B cell (primary cell): ENCODE data around the gene PRKCA. TPM values are rescaled to one million over a fixed set of nuclear protein-coding genes. Genes with fewer than 3 reads are reported as not detected.

Experiments
- ATAC-seq: fragments of 200-7000 bp; cut with Tn5 transposase; one replicate; pipeline ENCODE4 v1.10.0; 2021; ENCODE audit warnings: low read depth, mild to moderate bottlenecking, moderate number of reproducible peaks, moderate library complexity
- CTCF ChIA-PET: fragments of 350-600 bp; sonication (Branson Sonifier 250); formaldehyde crosslinking; loops from one replicate; lab custom pipeline; 2021; ENCODE audit warnings: antibody characterized with exemption, inconsistent platforms; lab: Charles Lee
- POLR2A ChIA-PET: fragments of 350-600 bp; sonication (Branson Sonifier 250); formaldehyde crosslinking; loops from one replicate; lab custom pipeline; 2021; ENCODE audit warnings: antibody characterized with exemption; lab: Charles Lee
- DNase-seq: peaks from one replicate; pipeline ENCODE4 v3.0.0; 2013
- H2AFZ ChIP-seq: 2 replicates; pipeline ENCODE4 v1.6.1; 2012; ENCODE audit warnings: mild to moderate bottlenecking, low read depth, low read length; ENCODE audit not compliant: insufficient read depth, poor library complexity, severe bottlenecking
- H3K27ac ChIP-seq, 2 donors: 1 replicate in 1 of 2; 2 replicates in 1 of 2; pipeline ENCODE4 v1.5.1; 2012 to 2013; ENCODE audit warnings: low read length in 2 of 2, mild to moderate bottlenecking in 2 of 2, moderate library complexity in 1 of 2
- H3K27me3 ChIP-seq, 4 experiments: fragments of 200-600 bp in 1 of 4; sonication (generic) in 1 of 4; replicated peaks in 1 of 4; 1 replicate in 2 of 4; 2 replicates in 2 of 4; pipeline versions ENCODE4 v1.6.1 to v1.7.0; 2013 to 2016; ENCODE audit warnings: low read length in 3 of 4, mild to moderate bottlenecking in 2 of 4, mixed read lengths in 1 of 4, moderate library complexity in 1 of 4; ENCODE audit not compliant: insufficient read depth in 4 of 4, control insufficient read depth in 3 of 4; ENCODE audit errors: control extremely low read depth in 1 of 4
- H3K36me3 ChIP-seq, 2 experiments: replicated peaks in 1 of 2; 1 replicate in 1 of 2; 2 replicates in 1 of 2; pipeline versions ENCODE4 v1.6.1 to v1.7.1; 2013; ENCODE audit warnings: low read length in 1 of 2; ENCODE audit not compliant: insufficient read depth in 2 of 2, control insufficient read depth in 1 of 2; ENCODE audit errors: control extremely low read depth in 1 of 2, extremely low read depth in 1 of 2
- H3K4me1 ChIP-seq, 2 donors: fragments of 200-600 bp in 1 of 2; sonication (generic) in 1 of 2; 1 replicate in 1 of 2; 2 replicates in 1 of 2; pipeline versions ENCODE4 v1.5.1 to v1.6.1; 2013 to 2017; ENCODE audit warnings: low read length in 2 of 2; ENCODE audit not compliant: control insufficient read depth in 2 of 2, insufficient read depth in 2 of 2
- H3K4me2 ChIP-seq: replicated peaks from 2 replicates; pipeline ENCODE3; 2012; ENCODE audit warnings: mild to moderate bottlenecking, low read depth, low read length; ENCODE audit not compliant: poor library complexity, severe bottlenecking
- H3K4me3 ChIP-seq, 5 experiments: fragments of 200-600 bp in 1 of 5; sonication (generic) in 1 of 5; 1 replicate in 3 of 5; 2 replicates in 2 of 5; pipeline versions ENCODE4 v1.5.1 to v1.7.0; 2011 to 2016; ENCODE audit warnings: low read length in 4 of 5, mild to moderate bottlenecking in 4 of 5, low read depth in 2 of 5, control low read depth in 1 of 5, moderate library complexity in 1 of 5; ENCODE audit not compliant: insufficient read depth in 1 of 5; ENCODE audit errors: control extremely low read depth in 1 of 5, extremely low read depth in 1 of 5
- H3K79me2 ChIP-seq: fragments of 200-600 bp; sonication (generic); one replicate; pipeline ENCODE4 v1.6.0; 2016; ENCODE audit warnings: low read length; ENCODE audit not compliant: control insufficient read depth, insufficient read depth
- H3K9ac ChIP-seq: fragments of 200-600 bp; sonication (generic); 2 replicates; pipeline ENCODE4 v1.6.1; 2017; ENCODE audit warnings: mild to moderate bottlenecking, low read length, moderate library complexity
- H3K9me3 ChIP-seq, 3 donors: one replicate each; pipeline versions ENCODE4 v1.6.1 to v1.7.1; 2013; ENCODE audit warnings: low read length in 2 of 3; ENCODE audit not compliant: control insufficient read depth in 2 of 3, insufficient read depth in 1 of 3; ENCODE audit errors: control extremely low read depth in 1 of 3
- H4K20me1 ChIP-seq: 2 replicates; pipeline ENCODE4 v1.6.0; 2012; ENCODE audit warnings: mild to moderate bottlenecking, low read length; ENCODE audit not compliant: insufficient read depth, control insufficient read depth, poor library complexity, severe bottlenecking
- H3K27ac Mint-ChIP-seq: one replicate; pipeline ENCODE4 v1.8.0; 2021; ENCODE audit warnings: mixed read lengths
- H3K27me3 Mint-ChIP-seq: one replicate; pipeline ENCODE4 v1.8.0; 2021; ENCODE audit warnings: mixed read lengths
- H3K4me1 Mint-ChIP-seq: one replicate; pipeline ENCODE4 v1.8.0; 2021; ENCODE audit warnings: mixed read lengths
- H3K4me3 Mint-ChIP-seq: one replicate; pipeline ENCODE4 v1.8.0; 2021; ENCODE audit warnings: mixed read lengths
- H3K9me3 Mint-ChIP-seq: one replicate; pipeline ENCODE4 v1.8.0; 2022; ENCODE audit warnings: mixed read lengths; ENCODE audit not compliant: insufficient read depth
- EZH2 ChIP-seq: IDR thresholded peaks from 2 replicates; pipeline ENCODE4 v1.6.1; 2012; ENCODE audit warnings: borderline replicate concordance, low read depth, mild to moderate bottlenecking, moderate library complexity, low read length; ENCODE audit not compliant: insufficient read depth, poor library complexity, severe bottlenecking
- WGBS: methylation state at CpG from one replicate; pipeline ENCODE4 v1.1.5; 2013; ENCODE audit warnings: missing lambda C conversion rate; ENCODE audit not compliant: insufficient coverage; 5-methylcytosine and 5-hydroxymethylcytosine counted together
- intact Hi-C: fragments of 100-400 bp; cut with micrococcal nuclease; formaldehyde crosslinking; loops from one replicate; pipeline ENCODE4 v1.10.0; 2022
- polyA plus RNA-seq: library from polyadenylated mRNA; depleted of rRNA; stranded (reverse); fragments of >200 nt; gene quantifications from 2 replicates; pipeline ENCODE4 v1.2.3, GENCODE V29; 2012
- total RNA-seq, 2 donors: library from RNA; stranded (reverse); fragments of 120-200 nt in 1 of 2; gene quantifications; 1 replicate in 1 of 2; 2 replicates in 1 of 2; pipeline versions ENCODE4 v1.2.3 to v1.2.4, GENCODE V29; 2013 to 2022
- TF ChIP-seq, protein P1 (sequence below): fragments of 200-600 bp; IDR thresholded peaks from one replicate; pipeline ENCODE4 v1.8.0; 2022; ENCODE audit warnings: antibody characterized with exemption, mild to moderate bottlenecking

Gene PRKCA
- total and polyA plus RNA-seq, 2 donors (not counting 1 experiment from before 2014, with no cell fraction given): 0.33 to 7.7 TPM

DNA sequence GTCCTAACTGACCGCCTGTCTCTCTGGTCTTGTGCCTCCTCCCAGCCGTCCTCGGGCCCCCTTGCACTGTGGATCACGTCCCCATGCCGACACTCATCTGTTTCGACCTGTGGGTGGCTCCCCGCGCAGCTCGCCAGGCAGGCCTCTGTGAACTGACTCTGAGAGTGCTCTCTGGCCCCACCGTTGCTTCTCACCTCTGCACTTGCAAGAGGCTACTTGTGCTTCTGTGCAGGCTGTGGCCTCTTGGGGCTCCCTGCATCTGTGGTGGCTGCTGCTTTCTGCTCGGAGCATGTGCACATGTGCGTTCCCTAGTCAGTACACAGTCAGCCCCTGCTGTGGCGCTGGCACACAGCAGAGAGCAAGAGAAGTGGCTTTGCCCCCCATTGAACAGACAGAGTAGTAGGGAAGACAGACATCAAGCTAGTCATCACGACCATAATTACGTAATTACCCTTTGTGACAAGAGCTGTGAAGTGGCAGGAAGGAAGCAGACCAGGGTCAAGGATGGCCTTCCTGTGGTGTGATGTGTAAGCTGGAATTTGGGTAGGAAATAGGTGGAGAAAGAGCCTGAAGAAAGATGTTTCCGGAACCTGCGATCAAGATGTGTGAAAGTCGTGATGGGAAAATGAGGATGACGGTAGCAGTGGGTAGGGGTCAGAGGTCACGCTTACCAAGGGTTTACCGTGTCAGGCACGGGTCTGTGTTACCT, 276.5 kb downstream of the PRKCA start:
- DNase-seq (no peak), ATAC-seq (no peak)
- WGBS: 93% methylated on average over 22 of the region's 22 CpGs
- Histone ChIP-seq H2AFZ (no peak overlapping the region), H3K27me3 (no peaks in the 10 kb centered on the region), H3K9me3 (no peaks in the 10 kb centered on the region), H3K4me1 (no peaks in the 10 kb centered on the region), H3K4me3 (no peak overlapping the region), H3K4me2 (no peak overlapping the region), H3K27ac (no peak overlapping the region), H4K20me1 (no peaks in the 10 kb centered on the region), H3K9ac (no peak overlapping the region), H3K79me2 (no peaks in the 10 kb centered on the region), H3K36me3 (no peaks in the 10 kb centered on the region)
- H3K27me3 Mint-ChIP-seq: no peaks in the 10 kb centered on the region
- H3K27ac Mint-ChIP-seq: no peak overlapping the region
- no peaks in the 10 kb centered on the region for H3K4me1 Mint-ChIP-seq
- H3K4me3 Mint-ChIP-seq: no peak overlapping the region
- peaks cover 1% of the 10 kb centered on the region for H3K9me3 Mint-ChIP-seq
- intact Hi-C loops: no loop called here
- ChIA-PET POLR2A (no interaction called here), CTCF (interaction anchor here (1.8 kb wide), 1 partner anchor 12 kb away, joined by 4 read pairs; no protein-coding TSS in a partner anchor)
- TF ChIP-seq EZH2: no peak

DNA sequence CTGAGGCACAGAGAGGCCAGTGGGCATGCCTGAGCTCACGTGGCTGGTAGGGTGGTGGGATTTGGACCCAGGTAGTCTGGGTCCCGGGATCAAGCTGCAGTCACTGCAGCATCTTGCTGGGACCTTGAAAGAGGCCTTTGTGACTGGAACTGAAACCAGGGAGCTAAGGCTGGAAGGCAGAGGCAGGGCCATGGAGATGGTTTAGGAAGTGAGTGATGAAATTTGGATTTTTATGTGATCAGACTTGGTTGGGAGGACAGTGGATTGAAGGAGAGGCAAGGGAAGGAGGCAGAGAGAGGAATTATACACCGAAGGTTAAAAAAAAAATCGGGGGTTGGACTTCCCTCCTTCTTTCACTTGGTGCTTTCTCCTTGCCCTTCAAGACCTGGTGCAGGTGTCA, 277.1 kb downstream of the PRKCA start:
- no peaks in the 10 kb centered on the region for H4K20me1 ChIP-seq
- H2AFZ ChIP-seq: no peak overlapping the region
- H3K4me1 ChIP-seq: no peaks in the 10 kb centered on the region
- ATAC-seq: no peak
- ChIA-PET POLR2A (no interaction called here), CTCF (interaction anchor here (1.8 kb wide), 1 partner anchor 13 kb away, joined by 4 read pairs; no protein-coding TSS in a partner anchor)
- H3K79me2 ChIP-seq: no peaks in the 10 kb centered on the region
- no peaks in the 10 kb centered on the region for H3K36me3 ChIP-seq
- no peaks in the 10 kb centered on the region for H3K4me1 Mint-ChIP-seq
- H3K4me3 Mint-ChIP-seq: no peak overlapping the region
- no peak for TF ChIP-seq EZH2
- TF ChIP-seq, protein P1, sequence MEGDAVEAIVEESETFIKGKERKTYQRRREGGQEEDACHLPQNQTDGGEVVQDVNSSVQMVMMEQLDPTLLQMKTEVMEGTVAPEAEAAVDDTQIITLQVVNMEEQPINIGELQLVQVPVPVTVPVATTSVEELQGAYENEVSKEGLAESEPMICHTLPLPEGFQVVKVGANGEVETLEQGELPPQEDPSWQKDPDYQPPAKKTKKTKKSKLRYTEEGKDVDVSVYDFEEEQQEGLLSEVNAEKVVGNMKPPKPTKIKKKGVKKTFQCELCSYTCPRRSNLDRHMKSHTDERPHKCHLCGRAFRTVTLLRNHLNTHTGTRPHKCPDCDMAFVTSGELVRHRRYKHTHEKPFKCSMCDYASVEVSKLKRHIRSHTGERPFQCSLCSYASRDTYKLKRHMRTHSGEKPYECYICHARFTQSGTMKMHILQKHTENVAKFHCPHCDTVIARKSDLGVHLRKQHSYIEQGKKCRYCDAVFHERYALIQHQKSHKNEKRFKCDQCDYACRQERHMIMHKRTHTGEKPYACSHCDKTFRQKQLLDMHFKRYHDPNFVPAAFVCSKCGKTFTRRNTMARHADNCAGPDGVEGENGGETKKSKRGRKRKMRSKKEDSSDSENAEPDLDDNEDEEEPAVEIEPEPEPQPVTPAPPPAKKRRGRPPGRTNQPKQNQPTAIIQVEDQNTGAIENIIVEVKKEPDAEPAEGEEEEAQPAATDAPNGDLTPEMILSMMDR: no peak
- H3K9me3 Mint-ChIP-seq: peaks cover 1% of the 10 kb centered on the region
- H3K4me3 ChIP-seq: no peak overlapping the region
- H3K4me2 ChIP-seq: no peak overlapping the region
- H3K27ac ChIP-seq: no peak overlapping the region
- WGBS: 94% methylated on average over 3 of the region's 4 CpGs
- no peak overlapping the region for H3K9ac ChIP-seq
- no peak overlapping the region for H3K27ac Mint-ChIP-seq
- no peaks in the 10 kb centered on the region for H3K27me3 ChIP-seq
- no peaks in the 10 kb centered on the region for H3K27me3 Mint-ChIP-seq
- intact Hi-C loops: no loop called here
- H3K9me3 ChIP-seq: no peaks in the 10 kb centered on the region
- no peak for DNase-seq
